Fibroblast of the conjunctiva (primary cell): ENCODE measurements around the gene EIF4ENIF1.
A peak's percentile ranks its signal among the peaks of the same experiment; 100 is the strongest.
"Not testable (repeated sequence)": the region's sequence is repeated elsewhere in the genome, so short reads cannot be mapped to it uniquely, and the experiment has no call there.

Source experiments
- DNase-seq: peaks from one replicate; pipeline ENCODE4 v3.0.0-alpha.2; 2010; ENCODE audit warnings: low read depth

Gene EIF4ENIF1, protein sequence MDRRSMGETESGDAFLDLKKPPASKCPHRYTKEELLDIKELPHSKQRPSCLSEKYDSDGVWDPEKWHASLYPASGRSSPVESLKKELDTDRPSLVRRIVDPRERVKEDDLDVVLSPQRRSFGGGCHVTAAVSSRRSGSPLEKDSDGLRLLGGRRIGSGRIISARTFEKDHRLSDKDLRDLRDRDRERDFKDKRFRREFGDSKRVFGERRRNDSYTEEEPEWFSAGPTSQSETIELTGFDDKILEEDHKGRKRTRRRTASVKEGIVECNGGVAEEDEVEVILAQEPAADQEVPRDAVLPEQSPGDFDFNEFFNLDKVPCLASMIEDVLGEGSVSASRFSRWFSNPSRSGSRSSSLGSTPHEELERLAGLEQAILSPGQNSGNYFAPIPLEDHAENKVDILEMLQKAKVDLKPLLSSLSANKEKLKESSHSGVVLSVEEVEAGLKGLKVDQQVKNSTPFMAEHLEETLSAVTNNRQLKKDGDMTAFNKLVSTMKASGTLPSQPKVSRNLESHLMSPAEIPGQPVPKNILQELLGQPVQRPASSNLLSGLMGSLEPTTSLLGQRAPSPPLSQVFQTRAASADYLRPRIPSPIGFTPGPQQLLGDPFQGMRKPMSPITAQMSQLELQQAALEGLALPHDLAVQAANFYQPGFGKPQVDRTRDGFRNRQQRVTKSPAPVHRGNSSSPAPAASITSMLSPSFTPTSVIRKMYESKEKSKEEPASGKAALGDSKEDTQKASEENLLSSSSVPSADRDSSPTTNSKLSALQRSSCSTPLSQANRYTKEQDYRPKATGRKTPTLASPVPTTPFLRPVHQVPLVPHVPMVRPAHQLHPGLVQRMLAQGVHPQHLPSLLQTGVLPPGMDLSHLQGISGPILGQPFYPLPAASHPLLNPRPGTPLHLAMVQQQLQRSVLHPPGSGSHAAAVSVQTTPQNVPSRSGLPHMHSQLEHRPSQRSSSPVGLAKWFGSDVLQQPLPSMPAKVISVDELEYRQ

DNA sequence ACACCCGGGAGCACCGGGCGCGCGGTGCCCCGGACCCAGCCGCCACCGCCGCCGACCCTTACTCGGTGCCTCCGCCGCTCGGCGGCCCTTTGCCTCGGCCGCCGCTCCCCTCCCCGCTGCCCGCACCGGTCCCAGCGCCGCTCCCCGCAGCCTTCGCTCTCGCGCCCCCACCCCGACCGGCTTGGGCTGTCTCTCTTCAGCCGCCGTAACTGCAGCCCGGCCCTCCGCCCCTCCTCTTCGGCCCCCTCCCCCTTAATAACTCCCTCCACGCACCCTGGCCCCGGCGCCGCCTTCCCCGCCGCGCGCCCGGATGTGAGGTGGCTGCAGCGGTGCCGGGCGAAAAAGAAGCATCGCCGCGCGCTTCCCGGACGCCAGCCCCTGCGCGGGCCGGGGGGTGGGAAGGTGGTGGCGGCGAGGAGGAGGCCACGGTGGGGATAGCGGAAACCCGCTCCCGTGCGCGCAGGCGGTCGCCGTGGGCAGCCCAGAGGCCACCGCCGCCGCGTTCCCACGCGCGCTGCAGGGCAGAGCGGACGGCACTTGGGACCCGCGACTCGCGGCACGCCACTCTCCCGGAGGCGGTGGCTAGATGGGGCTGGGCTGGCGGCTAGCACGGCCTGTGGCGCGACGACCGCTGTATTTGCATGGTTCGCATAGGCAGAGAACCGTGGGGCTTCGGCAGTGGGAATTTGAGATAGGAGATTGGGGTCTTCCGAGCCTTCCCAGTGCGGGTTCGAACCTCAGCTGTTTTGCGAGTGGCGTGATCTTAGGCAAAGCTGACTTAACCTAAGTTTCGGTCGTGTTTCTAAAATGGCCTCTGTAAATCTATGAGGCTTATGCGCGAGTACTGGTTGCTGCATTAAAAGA is at the start of gene EIF4ENIF1:
TSS of gene EIF4ENIF1 (minus strand) at position 211 of the 864 bp plus-strand sequence. CDS start 1,124 bp downstream, outside the sequence.
- peak; percentile 68 for DNase-seq

DNA sequence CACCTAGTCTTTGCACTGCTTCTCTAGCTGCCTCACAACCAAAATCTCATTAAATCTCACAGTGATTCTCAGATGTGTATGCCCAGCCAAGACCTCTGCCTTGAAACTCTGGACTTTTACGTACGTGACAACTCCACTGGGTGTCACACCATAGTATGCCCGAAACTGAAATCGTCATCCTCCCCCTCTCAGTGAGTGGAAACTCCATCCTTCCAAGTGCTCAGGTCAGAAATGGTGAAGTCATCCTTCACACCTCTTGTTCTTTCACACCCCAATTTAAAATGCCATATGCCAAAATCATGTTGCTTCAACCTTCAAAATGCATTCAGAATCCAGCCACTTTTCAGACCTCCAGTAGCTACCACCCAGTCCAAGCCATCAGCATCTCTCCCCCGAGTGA is 49.2 kb upstream of the EIF4ENIF1 start:
- no peak for DNase-seq

DNA sequence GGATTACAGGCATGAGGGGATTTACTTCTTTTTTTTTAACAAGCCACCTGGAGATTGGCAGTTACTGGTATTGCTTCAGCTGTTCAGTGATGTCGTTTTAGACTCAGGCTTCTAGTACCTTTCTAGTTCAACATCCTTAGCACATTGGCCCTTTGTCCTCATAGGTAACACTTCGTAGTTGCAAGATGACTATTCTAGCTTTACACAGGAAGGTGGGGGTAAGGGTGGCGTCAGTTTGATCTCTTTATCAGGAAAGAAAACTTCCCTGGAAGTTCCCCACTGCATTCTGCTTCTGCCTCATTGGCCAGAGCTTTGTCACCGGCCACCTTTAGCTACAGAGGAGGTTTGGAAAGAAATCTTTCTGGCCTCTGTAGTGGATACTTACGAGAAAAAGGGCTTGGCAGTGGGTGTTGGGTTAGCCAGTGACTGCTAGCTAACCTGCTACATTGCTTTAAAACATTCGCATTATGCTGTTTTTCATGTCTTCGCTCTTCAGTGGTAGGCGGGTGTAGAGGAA is 47.4 kb upstream of the EIF4ENIF1 start:
- DNase-seq, result no peak

DNA sequence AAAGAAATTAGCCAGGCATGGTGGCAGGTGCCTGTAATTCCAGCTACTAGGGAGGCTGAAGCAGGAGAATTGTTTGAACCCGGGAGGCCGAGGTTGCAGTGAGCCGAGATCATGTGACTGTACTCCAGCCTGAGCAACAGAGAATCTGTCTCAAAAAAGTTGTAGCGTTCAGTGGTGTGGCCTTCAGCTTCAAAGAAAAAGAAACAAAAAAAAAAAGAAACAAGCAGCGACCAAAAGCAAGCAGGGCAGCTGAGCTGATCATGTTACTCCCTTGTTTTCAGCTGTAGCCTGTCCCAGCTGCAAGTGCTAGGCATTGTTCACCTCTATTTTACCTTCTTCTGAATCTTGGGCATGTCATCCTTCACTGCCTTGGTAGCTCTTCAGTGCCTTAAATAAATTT is 43.7 kb upstream of the EIF4ENIF1 start:
- no peak for DNase-seq

DNA sequence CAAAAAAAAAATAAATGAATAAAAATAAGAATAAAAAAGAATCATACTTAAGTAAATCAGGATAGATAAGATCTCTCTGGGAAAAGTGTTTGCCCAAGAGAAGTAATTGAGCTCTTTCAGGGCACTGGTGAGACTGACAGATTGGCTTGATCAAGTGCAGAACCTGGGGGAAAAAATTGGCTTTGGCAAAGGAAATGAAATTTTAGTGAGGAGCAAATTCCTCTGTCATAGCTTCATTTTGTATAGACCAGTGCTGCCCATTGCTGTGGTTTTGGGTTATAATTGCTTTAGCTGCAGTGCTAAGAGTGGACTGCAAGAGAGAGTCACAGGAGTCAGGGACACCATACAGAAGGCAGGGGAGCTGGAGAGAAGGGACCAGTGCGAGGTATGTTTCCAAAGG is 42.4 kb upstream of the EIF4ENIF1 start:
- no peak for DNase-seq

DNA sequence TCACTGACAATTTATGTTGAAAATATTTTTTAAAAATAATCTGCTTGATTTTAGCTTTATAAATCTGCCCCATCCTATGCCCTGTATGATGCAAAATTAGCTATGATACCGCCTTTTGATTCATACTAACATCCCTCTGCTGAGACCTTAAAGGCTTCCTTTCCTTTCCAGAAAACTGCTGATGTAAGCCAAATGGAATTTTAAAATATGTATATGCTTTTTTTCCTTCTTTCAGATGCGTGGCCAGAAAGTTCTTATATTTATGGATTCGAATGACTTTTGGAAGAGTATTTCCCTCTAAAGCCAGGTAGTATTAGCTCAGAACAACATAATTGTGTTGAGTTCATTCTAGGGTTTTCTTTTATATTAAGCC is 41.2 kb upstream of the EIF4ENIF1 start:
- peak; percentile 10 for DNase-seq

DNA sequence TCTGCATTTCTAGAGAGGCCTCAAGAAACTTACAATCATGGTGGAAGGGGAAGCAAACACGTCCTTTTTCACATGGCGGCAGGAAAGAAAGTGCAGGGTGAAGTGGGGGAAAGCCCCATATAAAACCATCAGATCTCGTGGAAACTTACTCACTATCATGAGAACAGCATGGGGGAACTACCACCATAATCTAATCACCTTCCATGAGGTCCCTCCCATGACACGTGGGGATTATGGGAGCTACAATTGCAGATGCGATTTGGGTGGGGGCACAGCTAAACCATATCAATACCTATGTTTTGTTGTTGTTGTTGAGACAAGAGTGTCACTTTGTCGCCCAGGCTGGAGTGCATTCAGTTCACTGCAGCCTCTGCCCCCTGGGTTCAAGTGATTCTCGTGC is 36.6 kb upstream of the EIF4ENIF1 start:
- DNase-seq, result no peak

DNA sequence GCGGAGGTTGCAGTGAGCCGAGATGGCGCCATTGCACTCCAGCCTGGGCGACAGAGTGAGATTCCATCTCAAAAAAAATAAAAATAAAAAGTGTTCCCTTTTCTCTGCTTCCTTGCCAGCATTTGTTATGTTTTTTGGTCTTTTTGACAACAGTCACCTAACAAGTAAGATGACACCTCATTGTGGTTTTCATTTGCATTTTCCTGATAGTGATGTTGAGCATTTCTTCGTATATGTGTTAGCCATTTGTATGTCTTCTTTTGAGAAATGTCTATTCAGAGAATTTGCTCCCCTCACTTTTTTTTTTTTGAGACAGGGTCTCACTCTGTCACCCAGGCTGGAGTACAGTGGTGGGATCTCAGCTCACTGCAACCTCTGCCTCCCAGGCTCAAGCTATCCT is 34.5 kb upstream of the EIF4ENIF1 start:
- not testable (repeated sequence) for DNase-seq

DNA sequence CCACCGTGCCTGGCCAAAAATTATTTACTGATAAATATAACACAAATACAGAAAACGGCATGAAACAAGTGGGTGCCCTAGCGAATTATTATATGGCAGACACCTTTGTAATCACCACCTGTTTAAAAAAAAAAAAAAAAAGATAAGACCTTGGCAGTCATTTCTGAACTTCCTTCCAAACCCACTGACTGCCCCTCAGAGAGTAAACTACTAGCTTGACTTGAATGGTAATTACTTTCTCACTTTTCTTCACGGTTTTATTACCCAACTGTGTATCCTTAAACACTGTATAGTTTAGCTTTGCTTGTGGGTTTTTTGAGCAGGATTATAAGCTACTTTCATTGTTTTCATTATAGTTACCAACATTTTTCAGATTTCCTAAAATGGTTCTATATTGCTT is 30.4 kb upstream of the EIF4ENIF1 start:
- no peak for DNase-seq

DNA sequence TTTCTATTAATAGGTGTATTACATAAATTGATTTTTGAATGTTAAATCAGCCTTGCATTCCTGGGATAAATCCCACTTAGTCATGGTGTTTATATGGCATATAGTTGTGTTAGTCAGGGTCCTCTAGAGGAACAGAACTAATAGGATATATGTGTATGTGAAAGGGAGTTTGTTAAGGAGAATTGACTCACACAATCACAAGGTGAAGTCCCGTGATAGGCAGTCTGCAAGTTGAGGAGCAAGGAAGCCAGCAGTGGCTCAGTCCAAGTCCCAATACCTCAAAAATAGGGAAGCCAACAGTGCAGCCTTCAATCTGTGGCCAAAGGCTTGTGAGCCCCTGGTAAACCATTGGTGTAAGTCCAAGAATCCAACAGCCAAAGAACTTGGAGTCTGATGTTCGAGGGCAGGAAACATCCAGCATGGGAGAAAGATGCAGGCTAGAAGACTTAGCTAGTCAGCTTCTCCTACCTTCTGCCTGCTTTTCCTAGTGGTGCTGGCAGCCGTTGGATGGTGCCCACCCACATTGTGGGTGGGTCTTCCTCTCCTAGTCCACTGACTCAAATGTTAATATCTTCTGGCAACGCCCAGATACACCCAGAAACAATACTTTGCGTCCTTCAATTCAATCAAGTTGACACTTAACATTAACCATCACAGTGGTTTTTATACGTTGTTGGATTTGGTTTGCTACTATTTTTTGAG is 19.6 kb upstream of the EIF4ENIF1 start:
- DNase-seq, result no peak

DNA sequence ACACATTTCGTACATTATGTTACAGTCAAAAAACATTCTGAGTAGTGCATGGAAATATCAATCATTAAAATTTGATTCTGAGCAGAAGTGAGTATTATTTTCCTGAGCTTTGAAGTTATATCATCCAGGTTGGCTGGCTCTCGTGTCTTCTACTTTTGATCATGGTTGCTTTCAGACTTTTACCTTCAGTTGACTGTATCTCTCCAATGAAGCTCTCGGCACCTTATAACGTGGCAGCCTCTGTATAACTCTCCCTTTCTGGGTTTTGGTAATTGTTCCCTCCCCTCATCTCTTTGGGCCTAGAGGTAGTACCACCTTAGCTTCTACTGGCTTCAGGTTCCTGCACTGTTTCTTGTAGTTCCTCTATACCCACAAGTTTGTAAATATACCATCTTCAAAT is 18.9 kb upstream of the EIF4ENIF1 start:
- DNase-seq, result no peak

DNA sequence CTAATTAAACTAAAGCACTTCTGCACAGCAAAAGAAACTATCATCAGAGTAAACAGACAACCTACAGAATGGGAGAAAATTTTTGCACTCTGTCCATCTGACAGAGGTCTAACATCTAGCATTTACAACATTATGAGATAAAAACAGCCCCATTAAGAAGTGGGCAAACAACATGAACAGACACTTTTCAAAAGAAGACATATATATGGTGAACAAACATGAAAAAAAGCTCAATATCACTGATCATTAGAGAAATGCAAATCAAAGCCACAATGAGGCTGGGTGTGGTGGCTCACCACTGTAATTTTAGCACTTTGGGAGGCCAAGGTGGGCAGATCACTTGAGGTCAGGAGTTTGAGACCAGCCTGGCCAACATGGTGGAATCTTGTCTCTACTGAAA is 17.9 kb upstream of the EIF4ENIF1 start:
- not testable (repeated sequence) for DNase-seq

DNA sequence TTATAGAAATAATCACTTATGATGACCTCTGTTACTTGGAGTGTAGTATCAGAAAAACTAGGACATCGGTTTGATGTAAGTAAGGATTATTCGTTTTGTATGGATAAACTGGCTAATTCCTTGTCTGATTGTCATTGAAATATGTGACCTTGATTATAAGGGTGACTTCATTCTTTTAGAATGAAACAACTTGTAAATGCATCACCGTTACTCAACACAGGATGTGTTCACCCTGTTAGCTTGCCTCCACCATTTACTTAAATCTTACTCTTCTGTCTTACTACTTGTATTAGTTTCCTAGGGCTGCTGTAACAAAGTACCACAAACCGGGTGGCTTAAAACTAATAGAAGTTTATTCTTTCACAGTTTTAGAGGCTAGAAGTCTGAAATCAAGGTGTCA is 14.6 kb upstream of the EIF4ENIF1 start:
- no peak for DNase-seq

DNA sequence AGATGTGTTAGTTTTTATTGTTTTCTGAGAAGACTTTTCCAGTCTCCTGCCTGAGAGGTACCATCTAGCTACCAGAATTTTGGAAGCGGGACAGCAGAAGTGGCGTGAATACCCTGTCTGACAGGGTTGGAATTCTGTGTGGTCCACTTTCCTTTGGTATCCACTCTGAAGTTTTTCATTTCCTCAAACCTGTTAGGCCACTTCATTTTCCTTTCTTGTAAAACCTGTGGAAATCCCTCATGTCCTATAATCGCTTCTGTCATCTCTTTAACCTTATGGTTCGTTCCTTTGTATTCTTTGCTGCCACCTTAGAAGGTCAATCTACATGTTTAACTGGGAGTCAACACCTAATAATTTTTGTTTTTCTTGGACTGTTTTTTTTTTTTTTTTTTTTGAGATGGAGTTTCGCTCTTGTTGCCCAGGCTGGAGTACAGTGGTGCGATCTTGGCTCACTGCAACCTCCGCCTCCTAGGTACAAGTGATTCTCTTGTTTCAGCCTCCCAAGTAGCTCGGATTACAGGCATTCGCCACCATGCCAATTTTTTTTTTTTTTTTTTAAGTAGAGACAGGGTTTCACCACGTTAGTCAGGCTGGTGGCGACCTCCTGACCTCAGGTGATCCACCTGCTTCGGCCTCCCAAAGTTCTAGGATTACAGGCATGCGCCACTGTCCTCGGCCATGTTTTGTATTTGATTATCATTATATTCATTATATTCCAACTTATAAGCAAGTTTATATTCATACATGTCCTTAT is 13.7 kb upstream of the EIF4ENIF1 start:
- DNase-seq, result no peak

DNA sequence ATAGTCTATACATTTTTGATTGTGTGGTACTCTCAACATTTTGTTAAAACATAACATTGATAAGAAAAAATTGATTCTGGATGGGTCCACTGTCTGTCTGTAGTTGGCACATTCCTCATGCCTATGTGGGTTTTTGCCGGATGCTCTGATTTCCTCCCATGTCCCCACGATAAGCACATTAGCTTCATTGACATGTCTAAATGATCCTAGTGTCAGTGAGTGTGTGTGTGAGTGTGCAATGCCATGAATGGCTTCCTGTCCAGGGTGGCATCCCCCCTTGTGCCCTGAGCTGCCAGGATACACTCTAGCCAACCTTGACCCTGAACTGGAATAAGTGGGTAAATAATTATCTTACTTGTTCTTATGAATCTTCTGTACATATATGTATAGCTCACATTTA is 12.1 kb upstream of the EIF4ENIF1 start:
- no peak for DNase-seq

DNA sequence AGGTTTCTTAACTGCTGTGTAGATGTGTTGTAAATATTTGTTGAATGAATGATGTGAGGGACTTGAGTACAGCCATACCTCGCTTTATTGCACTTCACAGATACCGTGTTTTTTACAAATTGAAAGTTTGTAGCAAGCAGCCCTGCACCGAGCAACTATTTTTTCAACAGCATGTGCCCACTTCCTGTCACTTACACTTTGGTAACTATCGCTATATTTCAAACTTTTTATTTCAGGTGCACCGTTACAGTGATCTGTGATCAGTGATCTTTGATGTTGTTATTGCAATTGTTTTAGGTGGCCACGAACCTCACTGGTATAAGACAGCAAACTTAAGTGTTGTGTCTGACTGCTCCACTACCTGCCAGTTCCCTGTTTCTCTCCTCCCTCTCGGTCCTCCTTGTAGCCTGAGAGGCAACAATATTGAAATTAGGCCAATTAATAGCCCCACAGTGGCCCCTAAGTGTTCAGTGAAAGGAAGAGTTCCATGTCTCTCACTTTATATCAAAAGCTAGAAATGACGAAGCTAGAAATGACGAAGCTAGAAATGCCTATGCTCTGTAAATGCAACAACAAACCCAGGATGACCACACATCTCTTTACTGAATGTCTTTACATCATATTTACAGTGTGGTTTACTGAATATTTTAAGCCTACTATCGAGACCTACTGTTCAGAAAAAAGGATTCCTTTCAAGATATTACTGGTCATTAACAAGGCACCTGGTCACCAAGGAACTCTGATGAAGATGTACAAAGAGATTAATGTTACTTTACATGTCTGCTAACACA is 7.7 kb upstream of the EIF4ENIF1 start:
- DNase-seq, result no peak

DNA sequence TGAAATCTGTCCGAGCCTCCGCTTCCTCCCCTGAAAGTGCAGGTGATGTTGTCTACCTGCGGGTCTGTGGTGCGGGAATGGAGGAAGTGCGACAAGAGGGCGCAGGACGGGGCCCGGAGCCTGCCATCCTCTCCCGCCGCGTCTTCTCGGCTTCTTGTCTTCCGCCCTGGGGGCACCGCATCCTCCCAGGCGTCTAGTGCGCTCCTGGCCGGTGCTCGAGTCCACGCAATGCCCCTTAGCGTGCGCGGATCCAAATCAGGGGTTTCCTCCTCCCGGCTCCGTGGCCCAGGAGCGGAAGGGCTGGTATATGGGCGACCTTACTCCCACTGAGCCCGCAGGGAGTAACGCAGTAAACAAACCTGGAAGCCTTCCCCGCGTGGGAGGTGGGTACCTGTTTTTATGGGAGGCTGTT is 7.1 kb upstream of the EIF4ENIF1 start:
- no peak for DNase-seq

DNA sequence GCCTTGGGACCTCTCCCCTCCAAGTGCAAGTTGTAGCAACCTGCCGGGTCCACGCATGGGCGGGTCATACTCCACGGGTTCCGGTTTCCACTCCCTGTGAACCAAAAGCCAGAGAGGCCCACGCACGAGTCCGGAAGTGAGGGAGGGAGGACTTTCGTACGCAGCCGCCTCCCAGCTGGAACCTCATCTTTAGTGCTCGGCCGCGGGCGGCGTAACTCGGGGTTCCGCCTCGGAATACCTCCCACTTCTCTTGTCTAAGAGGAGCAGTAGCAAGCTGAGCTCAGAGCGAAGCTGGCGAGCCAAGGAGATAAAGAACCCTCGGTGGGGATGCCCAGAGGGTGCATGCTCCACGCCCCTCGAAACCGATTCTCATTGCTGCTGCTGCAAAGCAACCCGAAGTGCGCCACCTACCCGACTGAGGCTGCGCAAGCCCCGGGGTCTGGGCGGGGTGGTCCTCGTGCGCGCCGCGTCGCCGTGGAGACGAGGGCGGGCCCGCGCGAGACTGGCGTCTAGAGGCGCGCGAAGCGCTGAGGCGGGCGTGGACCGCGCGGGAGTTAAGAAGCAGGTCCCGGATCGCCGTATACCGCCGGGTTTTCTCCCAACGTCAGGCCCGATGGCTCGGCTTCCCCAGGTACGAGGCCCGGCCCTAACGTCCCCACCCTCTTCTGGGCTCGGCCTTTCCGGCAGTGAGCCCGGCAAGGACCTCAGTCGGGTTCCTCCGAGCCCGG is 6.5 kb upstream of the EIF4ENIF1 start, which contains the start of gene SFI1:
TSS of gene SFI1 (plus strand) at position 530 of the 728 bp plus-strand sequence. CDS start 11,749 bp downstream, outside the sequence.
- peak; percentile 63 for DNase-seq

DNA sequence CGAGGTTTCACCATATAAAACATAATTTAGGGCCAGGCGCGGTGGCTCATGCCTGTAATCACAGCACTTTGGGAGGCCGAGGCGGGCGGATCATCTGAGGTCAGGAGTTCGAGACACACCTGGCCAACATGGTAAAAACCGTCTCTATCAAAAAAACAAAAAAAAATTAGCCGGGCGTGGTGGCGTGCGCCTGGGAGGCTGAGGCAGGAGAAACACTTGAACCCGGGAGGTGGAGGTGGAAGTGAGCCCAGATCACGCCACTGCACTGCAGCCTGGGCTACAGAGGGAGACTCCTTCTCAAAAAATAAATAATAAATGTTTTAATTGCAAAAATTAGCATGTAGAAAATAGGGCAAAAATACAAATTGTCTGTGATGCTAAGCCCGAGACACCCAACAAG is 5.7 kb upstream of the EIF4ENIF1 start:
- DNase-seq, result no peak
